ENCODE data around the gene EXOSC9. TPM values are rescaled to one million over a fixed set of nuclear protein-coding genes. Genes with fewer than 3 reads are reported as not detected.

EXOSC9 gene
- total RNA-seq, 4 donors from 2014 or later: 13.4 to 28.8 (median 19.9) TPM

- H3K27ac ChIP-seq: no peak overlapping the region
- no peaks in the 10 kb centered on the region for H3K36me3 ChIP-seq
- in situ Hi-C loops (cut with MboI; ENCODE audit: low sequenced_read_pairs in 4 of 4) (no loop called here), intact Hi-C loops (cut with DNase I; ENCODE audit: low total_unique reads) (no loop called here)
- no peak for DNase-seq
- H3K4me1 ChIP-seq: no peaks in the 10 kb centered on the region
- ATAC-seq: no peak
- H3K4me3 ChIP-seq: no peak overlapping the region
- no peak for TF ChIP-seq POLR2A (IDR thresholded peaks at IDR 0.05)
- TF ChIP-seq CTCF (IDR thresholded peaks at IDR 0.05 in 4 of 5, conservative IDR thresholded peaks at IDR 0.05 in 1 of 5): no peak
- no peaks in the 10 kb centered on the region for H3K9me3 ChIP-seq
- no peaks in the 10 kb centered on the region for H3K27me3 ChIP-seq
These were observed 24.3 kb upstream of the EXOSC9 start for GRCh38 chr4:121776610-121777401.

GRCh38 chr4:121777625-121778024 lies 23.5 kb upstream of the EXOSC9 start:
- Histone ChIP-seq H3K27ac (no peak overlapping the region), H3K27me3 (no peaks in the 10 kb centered on the region), H3K4me1 (no peaks in the 10 kb centered on the region), H3K9me3 (no peaks in the 10 kb centered on the region), H3K36me3 (no peaks in the 10 kb centered on the region), H3K4me3 (no peak overlapping the region)
- no peak for TF ChIP-seq POLR2A (IDR thresholded peaks at IDR 0.05)
- no peak for TF ChIP-seq CTCF (IDR thresholded peaks at IDR 0.05 in 4 of 5, conservative IDR thresholded peaks at IDR 0.05 in 1 of 5)
- DNase-seq: no peak
- intact Hi-C loops (cut with DNase I; ENCODE audit: low total_unique reads): no loop called here
- ATAC-seq: no peak
- in situ Hi-C loops (cut with MboI; ENCODE audit: low sequenced_read_pairs in 4 of 4): no loop called here

- no peaks in the 10 kb centered on the region for H3K4me1 ChIP-seq
- no peak overlapping the region for H3K4me3 ChIP-seq
- no peak overlapping the region for H3K27ac ChIP-seq
- no peak for TF ChIP-seq CTCF (IDR thresholded peaks at IDR 0.05 in 4 of 5, conservative IDR thresholded peaks at IDR 0.05 in 1 of 5)
- no peak for TF ChIP-seq POLR2A (IDR thresholded peaks at IDR 0.05)
- intact Hi-C loops (cut with DNase I; ENCODE audit: low total_unique reads) (no loop called here), in situ Hi-C loops (cut with MboI; ENCODE audit: low sequenced_read_pairs in 4 of 4) (no loop called here)
- ATAC-seq (no peak), DNase-seq (no peak)
- H3K9me3 ChIP-seq: no peaks in the 10 kb centered on the region
- peaks cover 0 to 3% (median 0%) of the 10 kb centered on the region in 3 donors for H3K27me3 ChIP-seq
- no peaks in the 10 kb centered on the region for H3K36me3 ChIP-seq
These were observed 22.0 kb upstream of the EXOSC9 start for GRCh38 chr4:121778991-121779628.

- peaks cover 0 to 8% (median 0%) of the 10 kb centered on the region in 3 donors for H3K27me3 ChIP-seq
- no peaks in the 10 kb centered on the region for H3K4me1 ChIP-seq
- H3K36me3 ChIP-seq: no peaks in the 10 kb centered on the region
- intact Hi-C loops (cut with DNase I; ENCODE audit: low total_unique reads) (no loop called here), in situ Hi-C loops (cut with MboI; ENCODE audit: low sequenced_read_pairs in 4 of 4) (no loop called here)
- TF ChIP-seq CTCF (IDR thresholded peaks at IDR 0.05 in 4 of 5, conservative IDR thresholded peaks at IDR 0.05 in 1 of 5) (no peak), POLR2A (IDR thresholded peaks at IDR 0.05) (no peak)
- H3K4me3 ChIP-seq: no peak overlapping the region
- H3K9me3 ChIP-seq: no peaks in the 10 kb centered on the region
- DNase-seq (no peak), ATAC-seq (no peak)
- no peak overlapping the region for H3K27ac ChIP-seq
These were observed 17.9 kb upstream of the EXOSC9 start for GRCh38 chr4:121783210-121783609.
